ENCODE data around the gene CDH9. TPM values are rescaled to one million over a fixed set of nuclear protein-coding genes. Genes with fewer than 3 reads are reported as not detected.

The CDH9 gene
- not detected in 2 replicates for total RNA-seq

DNA sequence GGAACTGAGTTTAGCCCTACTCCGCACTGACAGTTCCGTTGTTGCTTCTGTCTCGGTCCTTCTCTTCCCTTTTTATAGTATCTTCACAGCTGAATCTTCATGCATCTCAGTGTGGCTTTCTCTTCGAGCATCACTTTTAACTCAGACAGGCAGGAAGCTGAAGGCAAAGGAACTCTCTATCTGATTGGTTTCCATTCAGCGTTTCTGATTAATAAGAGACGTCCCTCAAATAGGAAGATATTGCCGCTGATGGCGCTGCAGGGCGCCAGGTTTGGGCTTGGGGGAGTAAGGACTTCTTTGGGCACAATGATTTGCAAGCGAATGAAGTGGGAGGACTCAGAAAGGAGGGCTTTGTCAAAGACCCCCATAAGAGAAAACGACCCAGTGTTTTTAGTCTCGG lies at the start of gene CDH9:
Gene CDH9 (minus strand): TSS at position 111 of the 400 bp plus-strand sequence. CDS start 50,253 bp downstream, outside the sequence.

Data from thoracic aorta endothelial cell (primary cell).